ENCODE measurements around the gene UBR4. TPM values are rescaled to one million over a fixed set of nuclear protein-coding genes. Genes with fewer than 3 reads are reported as not detected.

The UBR4 gene
- total RNA-seq, 2 experiments from 2014 or later: 121 to 126 TPM

GRCh38 chr1:19212167-19212566 is 2.1 kb upstream of the UBR4 start:
- Histone ChIP-seq H3K4me2 (ENCODE audit: low read length) (peak overlapping the region; percentile 90), H3K79me2 (ENCODE audit: insufficient read depth, low read depth, low read length) (peaks cover 88% of the 10 kb centered on the region), H2AFZ (ENCODE audit: low read length) (no peak overlapping the region), H3K36me3 (ENCODE audit: insufficient read depth, low read length) (peaks cover 63% of the 10 kb centered on the region), H3K27ac (ENCODE audit: low read depth, low read length, poor library complexity, severe bottlenecking) (no peak overlapping the region), H3K9me3 (ENCODE audit: low read length) (no peaks in the 10 kb centered on the region), H4K20me1 (ENCODE audit: insufficient read depth, low read length) (peaks cover 14% of the 10 kb centered on the region), H3K9me2 (ENCODE audit: insufficient read depth, low read length) (no peaks in the 10 kb centered on the region), H3K4me3 (ENCODE audit: low read depth, low read length, poor library complexity, severe bottlenecking) (peak overlapping the region; percentile 92), H3K4me1 (ENCODE audit: insufficient read depth, low read length, poor library complexity, severe bottlenecking) (peaks cover 38% of the 10 kb centered on the region)
- POLR2A ChIA-PET: no interaction called here
- intact Hi-C loops (cut with micrococcal nuclease; ENCODE audit: unreplicated experiment): no loop called here
- no peak for DNase-seq (ENCODE audit: low spot score)
- CTCF ChIA-PET (ENCODE audit: unreplicated experiment): no interaction called here
- BruUV-seq (replicated peaks): no TSS peak
- TF ChIP-seq CTCF (conservative IDR thresholded peaks at IDR 0.05; ENCODE audit: low read length) (no peak), EZH2phosphoT487 (IDR thresholded peaks at IDR 0.05; ENCODE audit: borderline replicate concordance, low read depth, low read length) (no peak)

GRCh38 chr1:19210772-19211549 is 895 bp upstream of the UBR4 start:
- POLR2A ChIA-PET: interaction anchor here (0.5 to 0.9 kb wide), 3 partner anchors 9 to 42 kb away, joined by 3 read pairs; no protein-coding TSS in a partner anchor
- Histone ChIP-seq H2AFZ (ENCODE audit: low read length) (peak overlapping the region; percentile 20; the same call in 1 of the 2 replicates), H3K4me1 (ENCODE audit: insufficient read depth, low read length, poor library complexity, severe bottlenecking) (peaks cover 46% of the 10 kb centered on the region), H3K36me3 (ENCODE audit: insufficient read depth, low read length) (peaks cover 57% of the 10 kb centered on the region), H3K4me3 (ENCODE audit: low read depth, low read length, poor library complexity, severe bottlenecking) (peak overlapping the region; percentile 92), H3K79me2 (ENCODE audit: insufficient read depth, low read depth, low read length) (peaks cover 90% of the 10 kb centered on the region), H4K20me1 (ENCODE audit: insufficient read depth, low read length) (peaks cover 20% of the 10 kb centered on the region), H3K4me2 (ENCODE audit: low read length) (peak overlapping the region; percentile 90), H3K9me3 (ENCODE audit: low read length) (no peaks in the 10 kb centered on the region), H3K27ac (ENCODE audit: low read depth, low read length, poor library complexity, severe bottlenecking) (peak overlapping the region; percentile 78), H3K9me2 (ENCODE audit: insufficient read depth, low read length) (no peaks in the 10 kb centered on the region)
- TSS peak; percentile 82 for BruUV-seq (replicated peaks)
- intact Hi-C loops (cut with micrococcal nuclease; ENCODE audit: unreplicated experiment): loop anchor here (1.0 kb wide), 1 partner anchor 40 kb away; the partner anchor contains the start of genes EMC1 and MRTO4
- CTCF ChIA-PET (ENCODE audit: unreplicated experiment): no interaction called here
- DNase-seq (ENCODE audit: low spot score): peak; percentile 37
- TF ChIP-seq CTCF (conservative IDR thresholded peaks at IDR 0.05; ENCODE audit: low read length) (no peak), EZH2phosphoT487 (IDR thresholded peaks at IDR 0.05; ENCODE audit: borderline replicate concordance, low read depth, low read length) (no peak)

Data from OCI-LY7 (cell line).